ENCODE results near the gene IFNA7.

Gene IFNA7

GRCh38 chr9:21160178-21160577, 41.8 kb downstream of the IFNA7 start:
- in situ Hi-C loops (cut with HindIII; ENCODE audit: low pct_ligation_motif_present, low sequenced_read_pairs): no loop called here
- TF ChIP-seq CTCF (IDR thresholded peaks at IDR 0.05; ENCODE audit: low read depth, low read length, missing control alignments): no peak

GRCh38 chr9:21155501-21155900, 46.5 kb downstream of the IFNA7 start:
- H3K4me3 ChIP-seq (ENCODE audit: low read depth, low read length): no peak overlapping the region
- H3K27ac ChIP-seq: no peak overlapping the region
- DNase-seq: peak; percentile 44
- in situ Hi-C loops (cut with HindIII; ENCODE audit: low pct_ligation_motif_present, low sequenced_read_pairs): no loop called here
- TF ChIP-seq CTCF (IDR thresholded peaks at IDR 0.05; ENCODE audit: low read depth, low read length, missing control alignments): no peak
- no peaks in the 10 kb centered on the region for H3K36me3 ChIP-seq (replicated peaks)
- H3K27me3 ChIP-seq (replicated peaks): no peaks in the 10 kb centered on the region

More at GRCh38 chr9:21160178-21160577, 41.8 kb downstream of the IFNA7 start:
- peak; percentile 74 for DNase-seq
- H3K4me3 ChIP-seq (ENCODE audit: low read depth, low read length): no peak overlapping the region
- H3K27me3 ChIP-seq (replicated peaks): no peaks in the 10 kb centered on the region
- no peaks in the 10 kb centered on the region for H3K36me3 ChIP-seq (replicated peaks)
- no peak overlapping the region for H3K27ac ChIP-seq

GRCh38 chr9:21154018-21154608, 47.9 kb downstream of the IFNA7 start:
- Histone ChIP-seq H3K36me3 (replicated peaks) (no peaks in the 10 kb centered on the region), H3K4me3 (ENCODE audit: low read depth, low read length) (no peak overlapping the region), H3K27ac (no peak overlapping the region), H3K27me3 (replicated peaks) (no peaks in the 10 kb centered on the region)
- TF ChIP-seq CTCF (IDR thresholded peaks at IDR 0.05; ENCODE audit: low read depth, low read length, missing control alignments): peak; percentile 53
- DNase-seq: peak; percentile 64
- in situ Hi-C loops (cut with HindIII; ENCODE audit: low pct_ligation_motif_present, low sequenced_read_pairs): no loop called here

- H3K4me3 ChIP-seq (ENCODE audit: low read depth, low read length): no peak overlapping the region
- H3K36me3 ChIP-seq (replicated peaks): no peaks in the 10 kb centered on the region
- no peak overlapping the region for H3K27ac ChIP-seq
- TF ChIP-seq CTCF (IDR thresholded peaks at IDR 0.05; ENCODE audit: low read depth, low read length, missing control alignments): no peak
- DNase-seq: peak; percentile 60
- H3K27me3 ChIP-seq (replicated peaks): no peaks in the 10 kb centered on the region
- in situ Hi-C loops (cut with HindIII; ENCODE audit: low pct_ligation_motif_present, low sequenced_read_pairs): no loop called here
Observed at GRCh38 chr9:21153336-21154017, 48.5 kb downstream of the IFNA7 start.

All from brain microvascular endothelial cell (primary cell).